ENCODE data around the gene WNT8B. TPM values are rescaled to one million over a fixed set of nuclear protein-coding genes. Genes with fewer than 3 reads are reported as not detected.

WNT8B gene
- total and polyA plus RNA-seq, 2 of the 13 experiments (the other 11 are each of a cell fraction or from before 2014, with no cell fraction given), result 0.07 to 0.20 TPM

- 0 out of 2 replicates have a peak, but pooled peaks have one; percentile 38 for TF ChIP-seq ZNF329 (CRISPR knock-in tag; IDR thresholded peaks at IDR 0.05; ENCODE audit: low read depth)
- 0 out of 2 replicates have a peak, but pooled peaks have one; percentile 29 for TF ChIP-seq GATAD1 (CRISPR knock-in tag; IDR thresholded peaks at IDR 0.05)
- TF ChIP-seq, protein P1, sequence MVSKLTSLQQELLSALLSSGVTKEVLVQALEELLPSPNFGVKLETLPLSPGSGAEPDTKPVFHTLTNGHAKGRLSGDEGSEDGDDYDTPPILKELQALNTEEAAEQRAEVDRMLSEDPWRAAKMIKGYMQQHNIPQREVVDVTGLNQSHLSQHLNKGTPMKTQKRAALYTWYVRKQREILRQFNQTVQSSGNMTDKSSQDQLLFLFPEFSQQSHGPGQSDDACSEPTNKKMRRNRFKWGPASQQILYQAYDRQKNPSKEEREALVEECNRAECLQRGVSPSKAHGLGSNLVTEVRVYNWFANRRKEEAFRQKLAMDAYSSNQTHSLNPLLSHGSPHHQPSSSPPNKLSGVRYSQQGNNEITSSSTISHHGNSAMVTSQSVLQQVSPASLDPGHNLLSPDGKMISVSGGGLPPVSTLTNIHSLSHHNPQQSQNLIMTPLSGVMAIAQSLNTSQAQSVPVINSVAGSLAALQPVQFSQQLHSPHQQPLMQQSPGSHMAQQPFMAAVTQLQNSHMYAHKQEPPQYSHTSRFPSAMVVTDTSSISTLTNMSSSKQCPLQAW (CRISPR knock-in tag; IDR thresholded peaks at IDR 0.05), result peak; percentile 58; the same call in 1 of the 2 replicates
- TF ChIP-seq AGO2 (optimal IDR thresholded peaks at IDR 0.05; ENCODE audit: low read depth, low read length), result peak; percentile 88
- peak; percentile 61; the same call in 1 of the 2 replicates for TF ChIP-seq EEA1 (CRISPR knock-in tag; IDR thresholded peaks at IDR 0.05; ENCODE audit: borderline replicate concordance)
- peak; percentile 75 for TF ChIP-seq ZNF574 (CRISPR knock-in tag; IDR thresholded peaks at IDR 0.05)
- TF ChIP-seq, protein P2, sequence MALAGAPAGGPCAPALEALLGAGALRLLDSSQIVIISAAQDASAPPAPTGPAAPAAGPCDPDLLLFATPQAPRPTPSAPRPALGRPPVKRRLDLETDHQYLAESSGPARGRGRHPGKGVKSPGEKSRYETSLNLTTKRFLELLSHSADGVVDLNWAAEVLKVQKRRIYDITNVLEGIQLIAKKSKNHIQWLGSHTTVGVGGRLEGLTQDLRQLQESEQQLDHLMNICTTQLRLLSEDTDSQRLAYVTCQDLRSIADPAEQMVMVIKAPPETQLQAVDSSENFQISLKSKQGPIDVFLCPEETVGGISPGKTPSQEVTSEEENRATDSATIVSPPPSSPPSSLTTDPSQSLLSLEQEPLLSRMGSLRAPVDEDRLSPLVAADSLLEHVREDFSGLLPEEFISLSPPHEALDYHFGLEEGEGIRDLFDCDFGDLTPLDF (CRISPR knock-in tag; IDR thresholded peaks at IDR 0.05), result peak; percentile 46; the same call in 1 of the 2 replicates
- TF ChIP-seq RNF2 (conservative IDR thresholded peaks at IDR 0.05; ENCODE audit: low read depth), result no peak
- no peak for TF ChIP-seq POLR2AphosphoS5 (IDR thresholded peaks at IDR 0.05; ENCODE audit: low read depth, low read length)
- TF ChIP-seq ZNF431 (CRISPR knock-in tag; IDR thresholded peaks at IDR 0.05; ENCODE audit: borderline replicate concordance, low read depth), result 0 out of 2 replicates have a peak, but pooled peaks have one; percentile 34
- TF ChIP-seq ZNF350 (CRISPR knock-in tag; IDR thresholded peaks at IDR 0.05; ENCODE audit: borderline replicate concordance, low read depth), result 0 out of 2 replicates have a peak, but pooled peaks have one; percentile 20
- 0 out of 2 replicates have a peak, but pooled peaks have one; percentile 75 for TF ChIP-seq IRF9 (CRISPR knock-in tag; IDR thresholded peaks at IDR 0.05; ENCODE audit: borderline replicate concordance)
- TF ChIP-seq ZNF772 (CRISPR knock-in tag; IDR thresholded peaks at IDR 0.05), result 0 out of 2 replicates have a peak, but pooled peaks have one; percentile 29
- peak; percentile 54; the same call in 1 of the 2 replicates for TF ChIP-seq GABPB1 (CRISPR knock-in tag; IDR thresholded peaks at IDR 0.05)
- peak; percentile 41; the same call in 1 of the 2 replicates for TF ChIP-seq SPEN (CRISPR knock-in tag; IDR thresholded peaks at IDR 0.05; ENCODE audit: low read depth)
- 0 out of 2 replicates have a peak, but pooled peaks have one; percentile 34 for TF ChIP-seq CHCHD3 (CRISPR knock-in tag; IDR thresholded peaks at IDR 0.05)
- TF ChIP-seq, protein P3, sequence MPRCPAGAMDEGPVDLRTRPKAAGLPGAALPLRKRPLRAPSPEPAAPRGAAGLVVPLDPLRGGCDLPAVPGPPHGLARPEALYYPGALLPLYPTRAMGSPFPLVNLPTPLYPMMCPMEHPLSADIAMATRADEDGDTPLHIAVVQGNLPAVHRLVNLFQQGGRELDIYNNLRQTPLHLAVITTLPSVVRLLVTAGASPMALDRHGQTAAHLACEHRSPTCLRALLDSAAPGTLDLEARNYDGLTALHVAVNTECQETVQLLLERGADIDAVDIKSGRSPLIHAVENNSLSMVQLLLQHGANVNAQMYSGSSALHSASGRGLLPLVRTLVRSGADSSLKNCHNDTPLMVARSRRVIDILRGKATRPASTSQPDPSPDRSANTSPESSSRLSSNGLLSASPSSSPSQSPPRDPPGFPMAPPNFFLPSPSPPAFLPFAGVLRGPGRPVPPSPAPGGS (CRISPR knock-in tag; IDR thresholded peaks at IDR 0.05), result peak; percentile 29; the same call in 1 of the 2 replicates
These were observed 56.7 kb downstream of the WNT8B start, which contains the start of gene SEC31B (continued) for GRCh38 chr10:100519311-100520051.

All from HepG2 (cell line).